ENCODE measurements around the gene PTMA.

PTMA gene

GRCh38 chr2:231672617-231673347, 35.5 kb upstream of the PTMA start:
- peak; percentile 17; the same call in 1 of the 3 replicates for ATAC-seq
- TF ChIP-seq CSRNP3 (CRISPR knock-in tag; IDR thresholded peaks at IDR 0.05) (no peak), TCF4 (CRISPR knock-in tag; IDR thresholded peaks at IDR 0.05; ENCODE audit: borderline replicate concordance) (no peak), PPARA (CRISPR knock-in tag; IDR thresholded peaks at IDR 0.05; ENCODE audit: borderline replicate concordance) (no peak), ZNF565 (CRISPR knock-in tag; conservative IDR thresholded peaks at IDR 0.05; ENCODE audit: low read depth) (no peak), OSR1 (CRISPR knock-in tag; IDR thresholded peaks at IDR 0.05) (no peak), ZNF8 (CRISPR knock-in tag; IDR thresholded peaks at IDR 0.05) (no peak)
- TF ChIP-seq, protein P1, sequence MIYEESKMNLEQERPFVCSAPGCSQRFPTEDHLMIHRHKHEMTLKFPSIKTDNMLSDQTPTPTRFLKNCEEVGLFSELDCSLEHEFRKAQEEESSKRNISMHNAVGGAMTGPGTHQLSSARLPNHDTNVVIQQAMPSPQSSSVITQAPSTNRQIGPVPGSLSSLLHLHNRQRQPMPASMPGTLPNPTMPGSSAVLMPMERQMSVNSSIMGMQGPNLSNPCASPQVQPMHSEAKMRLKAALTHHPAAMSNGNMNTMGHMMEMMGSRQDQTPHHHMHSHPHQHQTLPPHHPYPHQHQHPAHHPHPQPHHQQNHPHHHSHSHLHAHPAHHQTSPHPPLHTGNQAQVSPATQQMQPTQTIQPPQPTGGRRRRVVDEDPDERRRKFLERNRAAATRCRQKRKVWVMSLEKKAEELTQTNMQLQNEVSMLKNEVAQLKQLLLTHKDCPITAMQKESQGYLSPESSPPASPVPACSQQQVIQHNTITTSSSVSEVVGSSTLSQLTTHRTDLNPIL (CRISPR knock-in tag; IDR thresholded peaks at IDR 0.05; ENCODE audit: low read depth), result no peak
- TF ChIP-seq, protein P2, sequence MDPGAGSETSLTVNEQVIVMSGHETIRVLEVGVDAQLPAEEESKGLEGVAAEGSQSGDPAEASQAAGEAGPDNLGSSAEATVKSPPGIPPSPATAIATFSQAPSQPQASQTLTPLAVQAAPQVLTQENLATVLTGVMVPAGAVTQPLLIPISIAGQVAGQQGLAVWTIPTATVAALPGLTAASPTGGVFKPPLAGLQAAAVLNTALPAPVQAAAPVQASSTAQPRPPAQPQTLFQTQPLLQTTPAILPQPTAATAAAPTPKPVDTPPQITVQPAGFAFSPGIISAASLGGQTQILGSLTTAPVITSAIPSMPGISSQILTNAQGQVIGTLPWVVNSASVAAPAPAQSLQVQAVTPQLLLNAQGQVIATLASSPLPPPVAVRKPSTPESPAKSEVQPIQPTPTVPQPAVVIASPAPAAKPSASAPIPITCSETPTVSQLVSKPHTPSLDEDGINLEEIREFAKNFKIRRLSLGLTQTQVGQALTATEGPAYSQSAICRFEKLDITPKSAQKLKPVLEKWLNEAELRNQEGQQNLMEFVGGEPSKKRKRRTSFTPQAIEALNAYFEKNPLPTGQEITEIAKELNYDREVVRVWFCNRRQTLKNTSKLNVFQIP (CRISPR knock-in tag; IDR thresholded peaks at IDR 0.05; ENCODE audit: borderline replicate concordance, low read depth), result no peak

DNA sequence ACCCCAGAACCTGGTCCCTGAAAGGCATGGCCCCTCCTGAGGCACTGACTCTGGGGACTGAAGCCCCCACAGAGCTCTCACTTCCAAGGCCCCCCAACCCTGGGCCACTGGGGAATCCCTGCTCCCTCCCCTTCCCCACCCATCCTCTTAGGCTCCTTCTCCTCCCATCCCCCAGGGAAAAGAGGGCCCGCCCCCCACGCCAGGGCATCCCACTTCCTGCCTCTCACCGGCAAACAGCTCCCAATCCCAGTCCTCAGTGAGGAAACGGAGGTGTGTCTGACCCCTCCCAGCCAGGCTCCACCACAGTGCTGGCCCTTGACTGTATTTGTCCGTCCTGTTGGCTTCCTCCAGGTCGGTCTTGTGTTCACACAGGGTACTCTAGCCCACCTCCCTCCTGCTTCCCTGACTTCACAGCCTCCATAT, 35.0 kb upstream of the PTMA start:
- TF ChIP-seq ZC3H10 (CRISPR knock-in tag; IDR thresholded peaks at IDR 0.05) (no peak), TOX (CRISPR knock-in tag; IDR thresholded peaks at IDR 0.05; ENCODE audit: borderline replicate concordance) (no peak), OSR1 (CRISPR knock-in tag; IDR thresholded peaks at IDR 0.05) (no peak), ZFP3 (CRISPR knock-in tag; IDR thresholded peaks at IDR 0.05) (no peak), ESRRG (CRISPR knock-in tag; IDR thresholded peaks at IDR 0.05) (no peak), ZNF565 (CRISPR knock-in tag; conservative IDR thresholded peaks at IDR 0.05; ENCODE audit: low read depth) (no peak), PPARA (CRISPR knock-in tag; IDR thresholded peaks at IDR 0.05; ENCODE audit: borderline replicate concordance) (no peak), CSDC2 (CRISPR knock-in tag; IDR thresholded peaks at IDR 0.05) (no peak), SNAI2 (CRISPR knock-in tag; IDR thresholded peaks at IDR 0.05) (no peak), GLIS3 (CRISPR knock-in tag; IDR thresholded peaks at IDR 0.05) (no peak), RARB (CRISPR knock-in tag; IDR thresholded peaks at IDR 0.05) (no peak), ISL1 (CRISPR knock-in tag; IDR thresholded peaks at IDR 0.05) (no peak), ZFP30 (CRISPR knock-in tag; IDR thresholded peaks at IDR 0.05) (no peak), BACH2 (CRISPR knock-in tag; IDR thresholded peaks at IDR 0.05; ENCODE audit: borderline replicate concordance) (no peak), PATZ1 (CRISPR knock-in tag; IDR thresholded peaks at IDR 0.05; ENCODE audit: borderline replicate concordance) (no peak), CSRNP3 (CRISPR knock-in tag; IDR thresholded peaks at IDR 0.05) (no peak), ZNF8 (CRISPR knock-in tag; IDR thresholded peaks at IDR 0.05) (no peak)
- TF ChIP-seq, protein P1 (CRISPR knock-in tag; IDR thresholded peaks at IDR 0.05; ENCODE audit: low read depth), result no peak
- TF ChIP-seq, protein P3, sequence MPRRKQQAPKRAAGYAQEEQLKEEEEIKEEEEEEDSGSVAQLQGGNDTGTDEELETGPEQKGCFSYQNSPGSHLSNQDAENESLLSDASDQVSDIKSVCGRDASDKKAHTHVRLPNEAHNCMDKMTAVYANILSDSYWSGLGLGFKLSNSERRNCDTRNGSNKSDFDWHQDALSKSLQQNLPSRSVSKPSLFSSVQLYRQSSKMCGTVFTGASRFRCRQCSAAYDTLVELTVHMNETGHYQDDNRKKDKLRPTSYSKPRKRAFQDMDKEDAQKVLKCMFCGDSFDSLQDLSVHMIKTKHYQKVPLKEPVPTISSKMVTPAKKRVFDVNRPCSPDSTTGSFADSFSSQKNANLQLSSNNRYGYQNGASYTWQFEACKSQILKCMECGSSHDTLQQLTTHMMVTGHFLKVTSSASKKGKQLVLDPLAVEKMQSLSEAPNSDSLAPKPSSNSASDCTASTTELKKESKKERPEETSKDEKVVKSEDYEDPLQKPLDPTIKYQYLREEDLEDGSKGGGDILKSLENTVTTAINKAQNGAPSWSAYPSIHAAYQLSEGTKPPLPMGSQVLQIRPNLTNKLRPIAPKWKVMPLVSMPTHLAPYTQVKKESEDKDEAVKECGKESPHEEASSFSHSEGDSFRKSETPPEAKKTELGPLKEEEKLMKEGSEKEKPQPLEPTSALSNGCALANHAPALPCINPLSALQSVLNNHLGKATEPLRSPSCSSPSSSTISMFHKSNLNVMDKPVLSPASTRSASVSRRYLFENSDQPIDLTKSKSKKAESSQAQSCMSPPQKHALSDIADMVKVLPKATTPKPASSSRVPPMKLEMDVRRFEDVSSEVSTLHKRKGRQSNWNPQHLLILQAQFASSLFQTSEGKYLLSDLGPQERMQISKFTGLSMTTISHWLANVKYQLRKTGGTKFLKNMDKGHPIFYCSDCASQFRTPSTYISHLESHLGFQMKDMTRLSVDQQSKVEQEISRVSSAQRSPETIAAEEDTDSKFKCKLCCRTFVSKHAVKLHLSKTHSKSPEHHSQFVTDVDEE (CRISPR knock-in tag; IDR thresholded peaks at IDR 0.05), result no peak

More for the DNA sequence above, 35.0 kb upstream of the PTMA start:
- no peak for ATAC-seq
